GM12878 (cell line): ENCODE results near the gene RGS11. TPM values are rescaled to one million over a fixed set of nuclear protein-coding genes. Genes with fewer than 3 reads are reported as not detected.

ENCODE experiments used
- ATAC-seq: fragments of 200-7000 bp; cut with Tn5 transposase; 3 replicates; pipeline ENCODE4 v1.9.1; 2020; ENCODE audit warnings: mild to moderate bottlenecking, moderate library complexity
- BruUV-seq: library from RNA; stranded (reverse); fragments of 400-500 nt; replicated peaks from 2 replicates; lab custom pipeline; 2021; lab: Mats Ljungman, UMichigan
- CTCF ChIA-PET: fragments of 300-600 bp; sonication (Branson Sonifier 250); formaldehyde crosslinking; extraction: SDS; loops from one replicate; lab custom pipeline; 2021; ENCODE audit warnings: inconsistent platforms; lab: Yijun Ruan, JAX
- POLR2A ChIA-PET: fragments of 350-600 bp; formaldehyde crosslinking; extraction: SDS; loops from one replicate; lab custom pipeline; 2021; ENCODE audit warnings: inconsistent platforms; lab: Charles Lee
- RAD21 ChIA-PET: fragments of 300-600 bp; sonication (Branson Sonifier 250); formaldehyde crosslinking; loops from one replicate; lab custom pipeline; 2023; ENCODE audit warnings: antibody characterized with exemption; ENCODE audit not compliant: unreplicated experiment; lab: Charles Lee
- SMC1A ChIA-PET: fragments of 300-600 bp; sonication (Branson Sonifier 250); formaldehyde crosslinking; loops from one replicate; lab custom pipeline; 2023; ENCODE audit not compliant: unreplicated experiment, uncharacterized antibody; lab: Charles Lee
- DNase-seq: peaks from one replicate; pipeline ENCODE4 v3.0.0-alpha.2; 2011; ENCODE audit warnings: low read depth, low spot score
- FAIRE-seq: peaks from 3 replicates; lab custom pipeline; 2011; peaks lifted over from hg19 to GRCh38; lab: Jason Lieb, UNC
- H2AFZ ChIP-seq: 2 replicates; pipeline ENCODE4 v1.6.0; 2011; ENCODE audit warnings: low read depth, low read length, control low read depth; ENCODE audit not compliant: control insufficient read depth
- H3K27ac ChIP-seq: 2 replicates; pipeline ENCODE4 v1.5.1; 2011; ENCODE audit warnings: control low read depth; ENCODE audit not compliant: control insufficient read depth, insufficient read depth
- H3K27me3 ChIP-seq, 2 experiments: replicated peaks in 1 of 2; 2 replicates each; pipeline versions ENCODE4 v1.6.0 to v1.6.1; 2011; ENCODE audit warnings: low read length in 1 of 2; ENCODE audit not compliant: control insufficient read depth in 2 of 2, insufficient read depth in 2 of 2
- H3K36me3 ChIP-seq, 2 experiments: 2 replicates each; pipeline ENCODE4 v1.5.1; 2011; ENCODE audit warnings: low read length in 1 of 2; ENCODE audit not compliant: control insufficient read depth in 2 of 2, insufficient read depth in 2 of 2
- H3K4me1 ChIP-seq: 2 replicates; pipeline ENCODE4 v1.6.1; 2011; ENCODE audit warnings: mild to moderate bottlenecking, low read length, moderate library complexity, mixed read lengths; ENCODE audit not compliant: control insufficient read depth, insufficient read depth
- H3K4me2 ChIP-seq: 2 replicates; pipeline ENCODE4 v1.6.0; 2011; ENCODE audit warnings: control low read depth; ENCODE audit not compliant: control insufficient read depth, insufficient read depth
- H3K4me3 ChIP-seq: fragments of 200-600 bp; sonication (generic); 2 replicates; pipeline ENCODE4 v1.5.1; 2016
- H3K79me2 ChIP-seq: 2 replicates; pipeline ENCODE4 v1.6.0; 2011; ENCODE audit warnings: low read length; ENCODE audit not compliant: control insufficient read depth, insufficient read depth
- H3K9ac ChIP-seq: 2 replicates; pipeline ENCODE4 v1.8.0; 2011; ENCODE audit warnings: low read length, control low read depth, mixed read lengths; ENCODE audit not compliant: control insufficient read depth, insufficient read depth
- H3K9me3 ChIP-seq: replicated peaks from 3 replicates; pipeline ENCODE4 v1.5.1; 2011; ENCODE audit warnings: mild to moderate bottlenecking, low read length; ENCODE audit not compliant: control insufficient read depth, insufficient read depth
- H4K20me1 ChIP-seq: 2 replicates; pipeline ENCODE4 v1.6.0; 2011; ENCODE audit not compliant: control insufficient read depth, insufficient read depth
- BRCA1 ChIP-seq: IDR thresholded peaks from 2 replicates; pipeline ENCODE4 v1.6.1; 2011; ENCODE audit warnings: low read depth, low read length, improper control_type of control experiment
- CBFB ChIP-seq: IDR thresholded peaks from 2 replicates; pipeline ENCODE4 v1.6.1; 2016; ENCODE audit warnings: antibody characterized with exemption, low read depth
- CBX3 ChIP-seq: fragments of 200-600 bp; sonication (generic); IDR thresholded peaks from 2 replicates; pipeline ENCODE4 v1.6.1; 2016; ENCODE audit warnings: low read depth, borderline replicate concordance
- CBX5 ChIP-seq: sonication (generic); IDR thresholded peaks from 2 replicates; pipeline ENCODE4 v1.6.1; 2016; ENCODE audit warnings: low read depth, moderate library complexity, mild to moderate bottlenecking, inconsistent platforms
- CHD2 ChIP-seq: IDR thresholded peaks from 2 replicates; pipeline ENCODE4 v1.6.1; 2011; ENCODE audit warnings: low read depth, low read length, improper control_type of control experiment, borderline replicate concordance
- CHD4 ChIP-seq: fragments of 200-600 bp; sonication (generic); IDR thresholded peaks from 2 replicates; pipeline ENCODE4 v1.6.1; 2016; ENCODE audit warnings: mild to moderate bottlenecking
- CREM ChIP-seq: IDR thresholded peaks from 2 replicates; pipeline ENCODE4 v1.6.1; 2014; ENCODE audit warnings: antibody characterized with exemption, low read depth
- ESRRA ChIP-seq: IDR thresholded peaks from 2 replicates; pipeline ENCODE4 v1.6.1; 2012; ENCODE audit warnings: mild to moderate bottlenecking, low read length, improper control_type of control experiment
- EZH2 ChIP-seq: IDR thresholded peaks from 2 replicates; pipeline ENCODE4 v1.6.1; 2012; ENCODE audit warnings: low read depth, mild to moderate bottlenecking, control low read depth, inconsistent platforms, low read length, borderline replicate concordance; ENCODE audit not compliant: control insufficient read depth
- HCFC1 ChIP-seq: fragments of 150-350 bp; IDR thresholded peaks from 2 replicates; pipeline ENCODE4 v1.6.1; 2014; ENCODE audit warnings: low read length
- HDGF ChIP-seq: fragments of 450-650 bp; IDR thresholded peaks from 2 replicates; pipeline ENCODE4 v1.6.1; 2016; ENCODE audit warnings: antibody characterized with exemption
- IKZF1 ChIP-seq: fragments of 450-650 bp; conservative IDR thresholded peaks from 2 replicates; pipeline ENCODE4 v1.6.1; 2017; ENCODE audit warnings: antibody characterized with exemption, mild to moderate bottlenecking
- JUND ChIP-seq: IDR thresholded peaks from 2 replicates; pipeline ENCODE4 v1.6.1; 2012; ENCODE audit warnings: low read depth, mild to moderate bottlenecking, low read length, improper control_type of control experiment, moderate library complexity
- KLF5 ChIP-seq: fragments of 450-650 bp; IDR thresholded peaks from 2 replicates; pipeline ENCODE4 v1.6.1; 2014; ENCODE audit warnings: mild to moderate bottlenecking; ENCODE audit not compliant: partially characterized antibody
- MYC ChIP-seq: IDR thresholded peaks from 2 replicates; pipeline ENCODE4 v1.6.1; 2011; ENCODE audit warnings: mild to moderate bottlenecking, low read length, moderate library complexity, inconsistent platforms; ENCODE audit not compliant: insufficient read depth, insufficient replicate concordance, insufficient read length, severe bottlenecking
- NBN ChIP-seq: fragments of 450-650 bp; IDR thresholded peaks from 2 replicates; pipeline ENCODE4 v1.6.1; 2016
- NFXL1 ChIP-seq: fragments of 450-650 bp; IDR thresholded peaks from 2 replicates; pipeline ENCODE4 v1.6.1; 2017; ENCODE audit warnings: antibody characterized with exemption, mild to moderate bottlenecking, borderline replicate concordance
- NR2F1 ChIP-seq: fragments of 450-650 bp; conservative IDR thresholded peaks from 2 replicates; pipeline ENCODE4 v1.6.1; 2017; ENCODE audit warnings: mild to moderate bottlenecking
- POLR2AphosphoS2 ChIP-seq: IDR thresholded peaks from 2 replicates; pipeline ENCODE4 v1.6.1; 2011; ENCODE audit warnings: low read depth, mild to moderate bottlenecking, low read length, improper control_type of control experiment, moderate library complexity
- RUNX3 ChIP-seq: IDR thresholded peaks from 2 replicates; pipeline ENCODE4 v1.6.1; 2012; ENCODE audit warnings: low read length, inconsistent platforms
- TAF1 ChIP-seq: IDR thresholded peaks from 2 replicates; pipeline ENCODE4 v1.6.1; 2011; ENCODE audit warnings: mild to moderate bottlenecking, low read depth, low read length, borderline replicate concordance
- TBL1XR1 ChIP-seq: IDR thresholded peaks from 2 replicates; pipeline ENCODE4 v1.6.1; 2012; ENCODE audit warnings: low read depth, low read length, improper control_type of control experiment
- WGBS: methylation state at CpG from one replicate; pipeline ENCODE4 v1.1.6; 2016; ENCODE audit warnings: low lambda C conversion rate; ENCODE audit not compliant: insufficient replicate concordance, insufficient coverage; ENCODE audit errors: missing lambda C conversion rate; 5-methylcytosine and 5-hydroxymethylcytosine counted together
- in situ Hi-C: fragments of 300-500 bp; cut with MboI; formaldehyde crosslinking; loops from 9 replicates; pipeline ENCODE4 v1.14.3; 2018; ENCODE audit warnings: mixed read lengths
- intact Hi-C: fragments of 100-400 bp; cut with micrococcal nuclease; formaldehyde crosslinking; loops from one replicate; pipeline ENCODE4 v1.14.2; 2022; ENCODE audit not compliant: unreplicated experiment
- polyA plus RNA-seq, 11 experiments: library from polyadenylated mRNA; depleted of rRNA in 4 of 11; unstranded in 6 of 11; stranded (reverse) in 5 of 11; fragments of >200 nt; fragmentation: Nextera tagmentation in 4 of 11; fragmentation: Illumina TruSeq in 1 of 11; extraction: Ambion mirVana in 4 of 11; extraction: Trizol in 1 of 11; gene quantifications; 1 replicate in 1 of 11; 2 replicates in 10 of 11; pipeline versions ENCODE4 v1.2.1 to v1.2.3, GENCODE V29; 2011 to 2016; ENCODE audit warnings: inconsistent platforms in 2 of 11, missing spikeins in 2 of 11, low read depth in 1 of 11
- total RNA-seq, 4 experiments: library from RNA; depleted of rRNA in 3 of 4; stranded (reverse); fragments of >200 nt in 3 of 4; fragmentation: Illumina TruSeq in 1 of 4; extraction: Trizol in 1 of 4; gene quantifications; 2 replicates each; pipeline versions ENCODE4 v1.2.1 to v1.2.3, GENCODE V29; 2013 to 2021
- TF ChIP-seq, protein P1 (sequence below): IDR thresholded peaks from 2 replicates; pipeline ENCODE4 v1.6.1; 2011; ENCODE audit warnings: low read depth, mild to moderate bottlenecking, low read length, moderate library complexity, borderline replicate concordance; ENCODE audit errors: extremely low read depth

Gene RGS11
- total and polyA plus RNA-seq, 10 of the 15 experiments (the other 5 are each of a cell fraction or from before 2014, with no cell fraction given), result 0.04 TPM; not detected in 9

DNA sequence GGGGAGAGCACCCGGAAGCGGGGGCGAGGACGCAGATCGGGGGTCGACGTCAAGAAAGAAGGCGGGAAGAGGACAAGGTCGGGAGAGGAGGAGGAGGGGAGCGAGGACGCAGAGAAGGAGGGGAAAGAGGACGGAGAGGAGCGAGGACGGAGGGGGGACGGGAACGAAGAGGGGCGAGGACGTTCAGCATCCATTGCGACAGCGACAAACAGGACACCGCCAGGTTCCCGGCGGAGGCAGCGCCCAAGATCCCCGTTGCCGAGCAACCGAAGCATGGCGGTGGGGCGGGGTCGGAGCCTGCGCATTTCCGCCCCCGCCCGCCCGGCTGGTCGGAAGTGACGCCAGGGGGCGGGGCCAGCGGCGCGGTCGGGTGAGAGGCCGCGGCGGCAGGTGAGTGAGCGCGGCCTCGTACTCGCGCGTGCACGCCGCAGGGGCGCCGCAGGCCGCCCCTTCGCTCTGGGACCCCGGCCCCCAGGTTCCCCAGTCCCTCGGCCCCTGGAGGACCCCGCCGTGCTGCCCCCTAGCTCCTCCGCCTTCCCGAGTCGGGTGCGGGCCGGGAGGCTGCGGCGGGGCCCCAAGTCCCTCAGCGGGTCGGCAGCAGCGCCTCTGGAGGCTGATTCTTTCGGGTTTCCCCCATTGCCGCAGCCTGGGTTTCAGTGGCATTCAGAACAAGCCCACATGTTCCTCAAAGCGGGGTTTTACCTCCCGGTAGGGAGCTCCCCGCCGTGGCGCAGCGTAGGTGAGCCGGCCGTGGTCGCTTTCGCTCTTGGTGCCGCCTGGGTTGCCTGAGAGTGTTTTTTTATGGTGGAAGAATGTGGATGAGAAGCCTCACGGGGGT lies 41.1 kb downstream of the RGS11 start, which contains the start of gene FAM234A (continued):
- TF ChIP-seq NFXL1, result no peak
- TF ChIP-seq POLR2AphosphoS2, result peak; percentile 84
- no peak for TF ChIP-seq ESRRA
- peak; percentile 97 for TF ChIP-seq NBN
- peak; percentile 69; the same call in 1 of the 2 replicates for TF ChIP-seq CBFB
- TF ChIP-seq BRCA1, result no peak
- no peak for TF ChIP-seq CHD2
- TF ChIP-seq MYC, result no peak
- TF ChIP-seq EZH2, result no peak
- TF ChIP-seq NR2F1, result peak; percentile 84
- no peak for TF ChIP-seq CHD4
- TF ChIP-seq JUND, result no peak
- TF ChIP-seq, all 136 proteins: peak for 66

DNA sequence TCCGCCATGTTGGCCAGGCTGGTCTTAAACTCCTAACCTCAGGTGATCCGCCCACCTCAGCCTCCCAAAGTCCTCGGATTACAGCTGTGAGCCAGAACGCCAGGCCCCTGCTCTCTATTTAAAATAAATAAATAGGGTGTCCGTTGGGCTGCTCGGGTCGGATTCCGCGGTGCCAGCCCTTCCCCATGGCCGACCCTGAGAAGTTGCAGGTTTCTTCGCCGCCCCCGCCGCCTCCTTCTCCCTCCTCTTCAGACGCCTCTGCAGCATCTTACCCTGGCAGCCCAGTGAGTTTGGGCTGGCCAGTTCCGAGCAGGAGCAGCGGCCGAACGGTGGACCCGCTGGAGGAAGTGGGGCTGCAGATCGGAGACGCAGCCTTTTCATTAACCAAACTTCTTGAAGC lies 44.8 kb downstream of the RGS11 start:
- ChIA-PET POLR2A (interaction anchor here (0.6 kb wide), 1 partner anchor 8 kb away, joined by 3 read pairs; no protein-coding TSS in a partner anchor), RAD21 (no interaction called here), SMC1A (no interaction called here)
- Histone ChIP-seq H3K4me1 (peaks cover 8% of the 10 kb centered on the region), H2AFZ (no peak overlapping the region), H3K9me3 (no peaks in the 10 kb centered on the region), H3K27me3 (no peaks in the 10 kb centered on the region), H3K4me2 (no peak overlapping the region), H3K9ac (no peak overlapping the region), H3K27ac (no peak overlapping the region), H3K4me3 (no peak overlapping the region)
- no peak for DNase-seq
- BruUV-seq, result no TSS peak
- in situ Hi-C loops, result loop anchor here (5.0 kb wide), 1 partner anchor 116 kb away; no protein-coding TSS in a partner anchor
- no peak for TF ChIP-seq RUNX3
- no peak for TF ChIP-seq HCFC1
- TF ChIP-seq TAF1, result no peak
- no peak for TF ChIP-seq KLF5
- TF ChIP-seq CBX3, result no peak
- TF ChIP-seq TBL1XR1, result no peak
- no peak for TF ChIP-seq CBX5
- TF ChIP-seq, protein P1, sequence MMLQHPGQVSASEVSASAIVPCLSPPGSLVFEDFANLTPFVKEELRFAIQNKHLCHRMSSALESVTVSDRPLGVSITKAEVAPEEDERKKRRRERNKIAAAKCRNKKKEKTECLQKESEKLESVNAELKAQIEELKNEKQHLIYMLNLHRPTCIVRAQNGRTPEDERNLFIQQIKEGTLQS, result no peak
- no peak for TF ChIP-seq IKZF1
- TF ChIP-seq HDGF, result no peak
- TF ChIP-seq CREM, result no peak
- TF ChIP-seq, all 136 proteins: peak for 0
- H3K36me3 ChIP-seq, result peaks cover 0 to 11% of the 10 kb centered on the region in 2 experiments; a peak in 2 of 4 replicates
- intact Hi-C loops, result no loop called here
- ATAC-seq (no peak), FAIRE-seq (no peak)
- H3K79me2 ChIP-seq, result peaks cover 31% of the 10 kb centered on the region
- peaks cover 4% of the 10 kb centered on the region for H4K20me1 ChIP-seq
- CTCF ChIA-PET, result interaction anchor here (0.6 kb wide), 1 partner anchor 131 kb away, joined by 3 read pairs; no protein-coding TSS in a partner anchor
- 89% methylated on average over 22 of the region's 22 CpGs for WGBS
